Activated CD8-positive, alpha-beta memory T cell treated with anti-CD3 and anti-CD28 coated beads for 36 hours (primary cell): ENCODE data around the gene RAB5B. TPM values are rescaled to one million over a fixed set of nuclear protein-coding genes. Genes with fewer than 3 reads are reported as not detected.

Experiments
- CTCF ChIA-PET: fragments of 350-600 bp; sonication (Branson Sonifier 250); formaldehyde crosslinking; loops from one replicate; lab custom pipeline; 2021; ENCODE audit warnings: antibody characterized with exemption; lab: Charles Lee
- POLR2A ChIA-PET: fragments of 350-600 bp; sonication (Branson Sonifier 250); formaldehyde crosslinking; loops from one replicate; lab custom pipeline; 2021; ENCODE audit warnings: antibody characterized with exemption; lab: Charles Lee
- total RNA-seq, 2 experiments: library from RNA; stranded (reverse); gene quantifications; one replicate each; pipeline ENCODE4 v1.2.3, GENCODE V29; 2021

RAB5B gene
- total RNA-seq, 2 experiments from 2014 or later: 27.5 to 32.4 TPM

GRCh38 chr12:55934773-55935172, 39.1 kb upstream of the RAB5B start:
- ChIA-PET CTCF (interaction anchor here (1.1 to 2.6 kb wide), 5 partner anchors 9 to 196 kb away, joined by 3 to 12 read pairs (median 5); no protein-coding TSS in a partner anchor), POLR2A (interaction anchor here (0.6 kb wide), 1 partner anchor 252 kb away, joined by 4 read pairs; no protein-coding TSS in a partner anchor)

GRCh38 chr12:55935738-55936151, 38.1 kb upstream of the RAB5B start:
- POLR2A ChIA-PET: interaction anchor here (0.5 to 1.3 kb wide), 3 partner anchors 8 to 172 kb away, joined by 3 to 5 read pairs (median 5); partner anchors contain the start of gene PYM1
- CTCF ChIA-PET: interaction anchor here (1.0 to 2.6 kb wide), 6 partner anchors 10 to 197 kb away, joined by 3 to 12 read pairs (median 4); partner anchors contain the start of gene DNAJC14

- ChIA-PET POLR2A (interaction anchor here (1.1 kb wide), 1 partner anchor 12 kb away, joined by 4 read pairs; no protein-coding TSS in a partner anchor), CTCF (interaction anchor here (0.6 to 3.2 kb wide), 2 partner anchors 13 to 163 kb away, joined by 4 to 30 read pairs; partner anchors contain the start of gene PYM1)
Observed at GRCh38 chr12:55937981-55938380, 35.9 kb upstream of the RAB5B start.

GRCh38 chr12:55938826-55939501, 34.9 kb upstream of the RAB5B start:
- ChIA-PET CTCF (interaction anchor here (0.6 to 3.9 kb wide), 12 partner anchors 9 to 201 kb away, joined by 3 to 30 read pairs (median 3); partner anchors contain the start of genes DGKA and PYM1), POLR2A (interaction anchor here (0.8 to 1.8 kb wide), 4 partner anchors 9 to 121 kb away, joined by 3 to 6 read pairs (median 4); partner anchors contain the start of gene ORMDL2)

GRCh38 chr12:55940065-55940732, 33.7 kb upstream of the RAB5B start:
- CTCF ChIA-PET: interaction anchor here (0.6 to 3.9 kb wide), 22 partner anchors 9 to 202 kb away, joined by 3 to 30 read pairs (median 4); partner anchors contain the start of genes DGKA, ORMDL2, PYM1 and SARNP
- POLR2A ChIA-PET: interaction anchor here (0.6 to 1.8 kb wide), 4 partner anchors 14 to 122 kb away, joined by 3 to 6 read pairs (median 4); partner anchors contain the start of genes ORMDL2 and RAB5B

- ChIA-PET CTCF (interaction anchor here (1.0 to 3.9 kb wide), 2 partner anchors 12 to 203 kb away, joined by 3 to 23 read pairs; partner anchors contain the start of gene DGKA), POLR2A (interaction anchor here (1.5 kb wide), 1 partner anchor 15 kb away, joined by 5 read pairs; no protein-coding TSS in a partner anchor)
Observed at GRCh38 chr12:55942055-55942454, 31.8 kb upstream of the RAB5B start.

GRCh38 chr12:55942577-55943136, 31.2 kb upstream of the RAB5B start:
- POLR2A ChIA-PET: interaction anchor here (0.6 to 1.5 kb wide), 2 partner anchors 15 to 97 kb away, joined by 3 to 5 read pairs; no protein-coding TSS in a partner anchor
- CTCF ChIA-PET: interaction anchor here (1.0 to 3.9 kb wide), 3 partner anchors 9 to 204 kb away, joined by 3 to 23 read pairs (median 3); partner anchors contain the start of gene DGKA

GRCh38 chr12:55946553-55946952, 27.3 kb upstream of the RAB5B start:
- POLR2A ChIA-PET: interaction anchor here (0.8 kb wide), 1 partner anchor 169 kb away, joined by 7 read pairs; no protein-coding TSS in a partner anchor
- CTCF ChIA-PET: interaction anchor here (0.7 to 1.2 kb wide), 3 partner anchors 18 to 67 kb away, joined by 3 to 4 read pairs (median 3); partner anchors contain the start of gene PYM1

GRCh38 chr12:55955344-55955743, 18.5 kb upstream of the RAB5B start:
- ChIA-PET CTCF (interaction anchor here (0.6 kb wide), 1 partner anchor 1574 kb away, joined by 3 read pairs; no protein-coding TSS in a partner anchor), POLR2A (interaction anchor here (0.8 to 1.1 kb wide), 2 partner anchors 11 to 13 kb away, joined by 3 read pairs; no protein-coding TSS in a partner anchor)

- ChIA-PET POLR2A (interaction anchor here (0.8 to 3.2 kb wide), 3 partner anchors 12 to 18 kb away, joined by 3 to 9 read pairs (median 3); partner anchors contain the start of gene RAB5B), CTCF (interaction anchor here (1.0 kb wide), 1 partner anchor 20 kb away, joined by 3 read pairs; no protein-coding TSS in a partner anchor)
Observed at GRCh38 chr12:55955800-55956508, 17.9 kb upstream of the RAB5B start.

GRCh38 chr12:55957106-55957859, 16.6 kb upstream of the RAB5B start:
- CTCF ChIA-PET: interaction anchor here (1.0 to 2.5 kb wide), 3 partner anchors 17 to 39 kb away, joined by 3 to 10 read pairs (median 9); no protein-coding TSS in a partner anchor

GRCh38 chr12:55963760-55964159, 10.1 kb upstream of the RAB5B start:
- CTCF ChIA-PET: no interaction called here
- POLR2A ChIA-PET: no interaction called here

More at GRCh38 chr12:55957106-55957859, 16.6 kb upstream of the RAB5B start:
- POLR2A ChIA-PET: interaction anchor here (0.6 to 3.2 kb wide), 4 partner anchors 10 to 139 kb away, joined by 5 to 9 read pairs (median 6); partner anchors contain the start of genes ORMDL2, RAB5B and SARNP

- ChIA-PET POLR2A (no interaction called here), CTCF (no interaction called here)
Observed at GRCh38 chr12:55965240-55965639, 8.6 kb upstream of the RAB5B start.

- CTCF ChIA-PET: no interaction called here
Observed at GRCh38 chr12:55965941-55966407, 7.9 kb upstream of the RAB5B start, which contains the start of gene PMEL. PMEL (minus strand) TSS chr12:55966042; CDS start chr12:55966011, 31 bp downstream.

GRCh38 chr12:55966408-55967281, 7.2 kb upstream of the RAB5B start, which contains the start of gene CDK2:
CDK2 (plus strand) TSS chr12:55966830; CDS start chr12:55967009, 179 bp downstream.
- POLR2A ChIA-PET: no interaction called here
- CTCF ChIA-PET: interaction anchor here (0.8 kb wide), 1 partner anchor 27 kb away, joined by 3 read pairs; no protein-coding TSS in a partner anchor

More at GRCh38 chr12:55965941-55966407, 7.9 kb upstream of the RAB5B start, which contains the start of gene PMEL:
- POLR2A ChIA-PET: no interaction called here
